ENCODE measurements around the gene PSMD14.
"Not testable (repeated sequence)": the region's sequence is repeated elsewhere in the genome, so short reads cannot be mapped to it uniquely, and the experiment has no call there.

Gene PSMD14

DNA sequence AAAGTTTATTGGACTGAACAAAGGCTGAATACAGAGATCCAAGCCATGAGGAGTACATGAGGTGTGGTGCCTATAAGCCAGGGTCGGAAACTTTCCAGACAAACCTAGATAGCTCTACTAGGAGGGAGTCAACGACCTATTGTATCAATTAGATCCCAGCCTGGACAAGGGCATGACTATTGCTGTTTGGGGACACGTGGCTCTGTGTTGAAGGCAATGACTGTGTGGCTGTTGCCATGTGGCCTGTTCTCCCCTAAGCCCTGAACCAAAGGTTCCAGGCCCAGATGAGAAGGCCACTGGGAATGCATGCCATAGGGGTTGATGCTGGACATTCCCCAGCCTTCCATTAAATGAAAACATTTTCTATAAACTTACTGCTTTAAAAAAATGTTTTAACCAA lies 31.3 kb downstream of the PSMD14 start:
- DNase-seq = not testable (repeated sequence)

DNA sequence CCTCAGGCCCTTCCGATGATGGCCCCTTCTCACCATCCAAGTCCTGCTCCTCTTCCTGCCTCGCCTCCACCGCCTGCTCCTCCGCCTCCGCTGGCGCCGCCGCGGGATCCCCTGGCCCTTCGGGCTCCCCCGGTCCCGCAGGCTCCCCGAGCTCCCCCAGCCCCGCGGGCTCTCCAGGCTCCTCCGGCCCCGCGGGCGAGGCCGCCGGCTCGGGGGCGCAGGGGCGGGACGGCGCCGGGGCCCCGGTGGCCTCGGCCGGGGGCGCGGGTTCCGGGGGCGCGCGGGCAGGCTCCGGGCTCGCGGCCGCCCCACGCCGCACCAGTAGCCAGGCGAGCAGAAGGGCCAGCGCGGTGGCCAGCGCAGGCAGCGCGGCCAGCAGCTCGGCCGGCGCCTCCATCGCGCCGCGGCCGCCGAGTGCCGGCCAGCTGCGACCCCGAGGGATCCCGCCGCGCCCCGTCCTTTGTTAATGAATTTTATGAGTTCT lies 32.7 kb downstream of the PSMD14 start:
- DNase-seq = not testable (repeated sequence)

DNA sequence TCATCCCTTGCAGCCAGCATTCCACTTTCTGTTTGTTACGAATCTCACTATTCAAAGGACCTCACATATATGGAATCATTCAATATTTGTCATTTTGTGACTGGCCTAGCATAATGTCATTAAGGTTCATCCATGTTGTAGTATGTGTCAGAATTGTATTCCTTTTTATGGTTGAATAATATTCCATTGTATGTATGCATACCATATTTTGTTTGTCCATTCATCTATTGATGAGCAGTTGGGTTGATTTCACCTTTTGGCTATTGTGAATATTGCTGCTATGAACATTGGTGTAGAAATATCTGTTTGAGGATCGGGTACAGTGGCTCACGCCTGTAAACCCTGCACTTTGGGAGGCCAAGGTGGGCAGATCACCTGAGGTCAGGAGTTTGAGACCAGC lies 35.0 kb downstream of the PSMD14 start:
- no peak for DNase-seq

DNA sequence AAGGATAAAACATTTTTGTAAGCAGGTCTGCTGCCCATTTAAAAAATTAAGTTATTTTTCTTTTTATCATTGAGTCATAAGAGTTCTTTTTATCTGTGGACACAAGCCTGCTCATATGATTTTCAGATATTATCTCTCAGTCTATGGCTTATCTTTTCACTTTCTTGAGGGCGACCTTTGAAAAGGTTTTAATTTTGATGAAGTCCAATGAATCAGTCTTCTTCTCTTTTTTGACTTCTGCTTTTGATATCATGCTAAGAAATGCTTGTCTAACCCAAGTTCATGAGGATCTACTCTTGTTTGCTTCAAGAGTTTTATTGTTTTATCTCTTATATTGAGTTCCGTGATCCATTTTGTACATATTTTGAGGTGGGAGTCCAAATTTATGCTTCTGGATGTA lies 36.5 kb downstream of the PSMD14 start:
- DNase-seq = no peak

DNA sequence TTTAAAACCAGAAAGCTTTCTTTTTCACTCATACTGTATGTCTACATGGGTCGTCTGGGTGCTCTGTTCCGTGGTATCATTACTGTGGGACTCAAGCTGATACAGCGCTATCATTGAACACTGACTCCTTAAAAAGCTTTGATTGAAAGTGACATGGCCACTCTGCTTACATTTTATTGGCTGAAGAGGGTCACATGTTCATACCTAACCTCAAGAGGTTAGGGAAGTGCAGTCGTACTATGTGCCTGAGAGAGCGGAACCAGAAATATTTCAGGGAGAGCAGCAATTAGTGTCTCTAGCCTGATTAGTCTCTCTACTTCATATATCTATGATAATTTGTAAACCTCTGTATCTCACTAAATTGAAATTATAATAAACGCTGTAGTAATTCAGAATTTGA lies 43.5 kb downstream of the PSMD14 start:
- no peak for DNase-seq

DNA sequence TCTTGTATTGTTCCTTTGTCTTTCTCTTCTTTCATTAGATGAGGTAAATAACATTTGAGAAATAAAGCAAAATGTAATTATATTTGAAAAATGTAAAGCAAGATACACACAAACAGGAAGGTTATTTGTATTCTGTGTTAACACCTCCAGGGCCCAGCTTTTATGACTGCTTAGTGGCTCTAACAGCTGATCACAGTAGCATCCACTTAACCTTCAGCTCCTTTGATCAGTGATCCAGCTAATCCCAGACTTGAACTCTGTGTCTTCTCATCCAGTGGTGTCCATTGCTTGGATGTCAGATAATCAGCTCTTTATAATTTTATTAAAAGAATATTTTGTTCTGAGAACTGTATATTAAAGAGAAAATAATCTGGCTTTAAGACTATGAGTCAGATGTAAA lies 44.5 kb downstream of the PSMD14 start:
- DNase-seq = no peak

DNA sequence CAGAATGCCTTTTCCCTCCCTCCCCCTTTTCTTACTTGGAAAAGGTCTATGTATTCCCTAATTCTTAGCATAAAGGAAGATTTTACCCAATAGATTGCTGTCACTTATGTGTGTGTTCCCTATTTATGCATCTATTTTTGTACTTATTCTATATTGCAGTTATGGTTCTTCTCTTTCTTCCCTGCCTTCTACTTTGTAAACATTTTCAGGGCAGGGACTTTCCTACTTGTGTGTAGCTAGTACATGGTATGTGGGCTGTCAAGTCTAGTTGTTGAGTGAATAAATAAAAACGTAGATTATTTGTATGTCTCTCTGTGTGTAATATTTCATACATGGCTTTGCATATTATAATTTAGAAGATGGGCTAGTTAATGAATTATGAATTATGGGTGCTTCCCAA lies 45.3 kb downstream of the PSMD14 start:
- no peak for DNase-seq

DNA sequence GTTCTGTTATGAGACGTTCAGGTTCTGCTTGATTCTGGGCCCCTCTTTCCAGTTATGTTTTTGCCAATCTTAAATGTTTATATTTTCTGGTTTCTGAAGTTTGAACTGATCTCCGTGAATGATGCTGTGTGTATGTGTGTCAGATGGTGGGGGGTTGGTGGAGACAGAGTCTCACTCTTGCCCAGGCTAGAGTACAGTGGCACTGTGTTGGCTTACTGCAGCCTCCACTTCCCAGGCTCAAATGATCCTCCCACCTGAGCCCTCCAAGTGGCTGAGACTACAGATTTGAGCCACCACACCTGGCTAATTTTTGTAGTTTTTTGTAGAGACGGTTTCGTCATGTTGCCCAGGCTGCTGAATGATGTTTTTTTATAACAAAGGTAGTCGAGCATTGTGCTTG lies 45.9 kb downstream of the PSMD14 start:
- no peak for DNase-seq

DNA sequence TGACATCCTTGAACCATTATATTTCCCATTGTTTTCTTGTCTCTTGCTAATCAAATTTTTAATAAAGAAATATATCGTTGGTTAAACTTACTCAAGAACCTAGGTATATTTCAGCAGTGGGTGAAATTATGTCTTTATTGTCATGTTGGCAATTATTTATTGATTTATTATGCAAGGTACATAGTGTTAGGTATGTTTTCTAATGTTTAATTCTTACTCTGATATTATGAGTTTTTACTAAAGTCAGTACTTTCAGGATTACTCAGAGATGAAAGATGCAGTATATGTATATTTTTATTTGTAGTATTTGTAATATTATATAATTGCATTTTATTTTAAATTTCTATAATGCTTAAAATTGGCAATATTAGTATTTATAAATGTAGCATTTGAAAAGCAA lies 46.9 kb downstream of the PSMD14 start:
- DNase-seq = no peak

DNA sequence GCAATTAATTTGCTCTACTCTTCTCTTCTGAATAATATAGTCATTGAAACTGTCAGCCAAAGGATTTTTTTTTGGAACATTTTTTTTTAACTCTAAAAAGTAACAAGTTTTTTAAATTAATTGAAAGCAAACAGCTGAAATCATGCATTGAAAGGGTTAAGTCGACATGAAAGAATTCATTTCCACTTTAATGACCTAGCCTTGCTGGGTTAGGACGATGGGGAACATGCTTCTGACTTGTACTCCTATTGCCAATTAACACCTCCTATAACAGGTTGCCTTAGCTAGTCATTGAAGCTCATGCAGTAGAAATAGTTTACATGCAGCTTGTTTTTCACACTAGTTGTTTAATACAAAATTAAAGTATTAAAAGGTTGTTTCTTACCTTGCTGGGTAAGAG lies 47.8 kb downstream of the PSMD14 start:
- DNase-seq = no peak

DNA sequence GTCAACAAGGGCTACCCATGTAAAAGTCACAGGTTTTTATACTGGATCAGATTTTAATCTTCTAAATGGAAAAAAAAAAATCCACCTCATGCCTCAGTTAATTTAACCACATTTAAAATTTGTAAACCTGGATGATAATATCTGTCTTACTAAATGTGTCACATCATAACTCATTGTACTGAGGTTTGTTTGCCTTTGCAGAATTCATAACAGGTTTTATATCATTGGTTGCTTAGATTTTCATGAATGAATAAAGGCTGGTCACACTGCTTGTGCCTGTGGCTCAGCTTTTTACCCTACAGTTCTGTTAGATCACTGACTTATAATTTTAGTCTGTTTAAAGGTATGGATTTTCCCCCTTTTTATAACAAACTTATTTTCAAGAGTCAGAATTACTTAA lies 48.9 kb downstream of the PSMD14 start:
- no peak for DNase-seq

DNA sequence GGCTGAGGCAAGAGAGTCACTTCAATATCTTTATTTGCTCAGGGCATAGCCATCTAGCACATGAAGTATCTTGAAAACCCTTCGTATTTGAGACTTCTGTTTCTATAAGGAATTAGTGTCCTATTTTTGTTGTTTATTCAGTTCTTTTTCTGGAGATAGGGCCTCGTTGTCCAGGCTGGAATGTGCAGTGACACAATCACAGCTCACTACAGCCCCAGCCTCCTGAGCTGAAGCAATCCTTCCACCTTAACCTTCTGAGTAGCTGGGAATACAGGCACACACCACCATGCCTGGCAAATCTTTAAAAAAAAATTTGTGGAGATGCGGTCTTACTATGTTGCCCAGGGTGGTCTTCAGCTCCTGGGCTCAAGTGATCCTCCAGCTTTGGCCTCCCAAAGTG lies 50.6 kb downstream of the PSMD14 start:
- DNase-seq = no peak

DNA sequence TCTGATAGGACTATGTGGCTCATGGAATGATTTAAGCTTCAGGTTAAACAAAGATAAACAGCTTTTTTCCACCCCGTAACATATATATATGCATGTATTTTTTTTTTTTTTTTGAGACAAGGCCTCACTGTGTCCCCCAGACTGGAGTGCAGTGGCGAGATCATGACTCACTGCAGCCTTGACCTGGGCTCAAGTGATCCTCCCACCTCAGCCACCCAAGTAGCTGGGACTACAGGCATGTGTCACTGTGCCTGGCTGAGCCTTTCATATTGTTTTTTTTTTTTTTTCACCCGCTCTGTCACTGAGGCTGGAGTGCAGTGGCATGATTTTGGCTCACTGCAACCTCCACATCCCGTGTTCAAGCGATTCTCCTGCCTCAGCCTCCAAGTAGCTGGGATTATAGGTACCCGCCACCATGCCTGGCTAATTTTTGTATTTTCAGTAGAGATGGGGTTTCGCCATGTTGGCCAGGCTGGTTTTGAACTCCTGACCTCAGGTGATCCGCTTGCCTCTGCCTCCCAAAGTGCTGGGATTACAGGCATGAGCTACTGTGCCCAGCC lies 52.0 kb downstream of the PSMD14 start:
- DNase-seq = not testable (repeated sequence)

DNA sequence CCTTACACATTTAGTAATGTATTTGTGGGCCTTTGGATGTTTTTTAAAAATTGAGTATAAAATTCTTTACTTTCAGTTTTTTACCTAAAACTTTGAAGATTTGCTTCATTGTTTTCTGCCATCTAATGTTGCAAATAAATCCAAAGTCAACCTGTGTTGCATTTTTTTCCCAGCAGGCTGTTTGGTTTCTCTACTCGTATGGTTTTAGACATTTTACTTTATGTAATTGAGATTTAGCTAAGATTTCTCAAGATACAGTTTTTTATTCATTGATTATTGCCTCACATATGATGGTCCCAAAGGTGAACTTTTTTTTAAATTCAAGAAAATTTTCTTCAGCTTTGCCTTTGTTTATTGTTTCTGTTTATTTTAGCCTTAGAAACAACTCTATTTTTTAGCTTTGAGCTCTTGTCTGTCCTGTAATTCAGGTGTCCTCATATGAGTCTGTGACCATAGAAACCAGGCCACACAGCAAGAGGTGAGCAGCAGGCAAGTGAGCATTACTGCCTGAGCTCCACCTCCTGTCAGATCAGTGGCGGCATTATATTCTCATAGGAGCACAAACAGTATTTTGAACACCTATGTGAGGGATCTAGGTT lies 54.4 kb downstream of the PSMD14 start:
- no peak for DNase-seq

DNA sequence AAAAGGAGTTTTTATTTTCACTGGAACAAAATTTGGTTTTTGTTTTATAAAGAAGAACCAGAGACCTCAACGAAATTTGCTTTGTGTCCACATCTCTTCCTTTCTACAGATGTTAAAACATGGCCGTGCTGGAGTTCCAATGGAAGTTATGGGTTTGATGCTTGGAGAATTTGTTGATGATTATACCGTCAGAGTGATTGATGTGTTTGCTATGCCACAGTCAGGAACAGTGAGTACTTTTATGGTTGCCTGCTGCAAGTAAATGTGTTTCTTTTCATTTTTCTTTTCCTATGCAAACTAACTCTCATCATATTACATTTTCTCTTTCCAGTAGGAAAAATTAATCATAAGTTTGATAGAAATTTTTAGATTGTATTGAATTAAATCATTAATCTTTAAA lies 59.5 kb downstream of the PSMD14 start:
- no peak for DNase-seq

DNA sequence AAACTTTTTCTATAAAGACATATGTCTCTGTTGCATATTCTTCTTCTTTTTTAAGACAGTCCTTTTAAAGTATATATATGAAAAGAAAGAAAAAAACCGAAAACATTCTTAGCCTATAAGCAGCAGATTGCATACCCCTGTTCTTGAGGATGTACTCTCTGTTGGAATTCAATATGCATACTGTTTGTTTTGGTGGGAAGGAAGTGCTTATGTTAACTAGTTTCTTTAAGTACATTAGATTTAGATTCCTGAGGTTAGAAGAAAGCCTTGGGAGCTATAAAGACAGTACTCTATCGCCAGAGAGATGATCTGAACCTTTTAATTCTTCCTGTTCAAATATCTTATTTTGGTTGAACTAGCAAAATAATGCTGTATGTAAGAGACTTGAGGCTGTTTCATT lies 61.1 kb downstream of the PSMD14 start:
- no peak for DNase-seq

DNA sequence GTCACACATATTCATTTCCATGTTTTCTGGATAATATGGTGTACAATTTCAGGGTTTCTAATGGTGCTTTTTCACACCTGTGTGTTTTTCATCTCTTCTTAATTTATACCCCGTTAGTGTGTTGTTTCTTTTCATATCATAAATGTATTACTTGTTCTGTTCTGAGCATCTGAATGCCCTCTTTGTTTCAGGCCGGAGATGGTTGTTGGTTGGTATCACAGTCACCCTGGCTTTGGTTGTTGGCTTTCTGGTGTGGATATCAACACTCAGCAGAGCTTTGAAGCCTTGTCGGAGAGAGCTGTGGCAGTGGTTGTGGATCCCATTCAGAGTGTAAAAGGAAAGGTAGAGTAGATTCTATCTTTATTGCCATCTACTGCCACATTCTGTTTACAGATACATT lies 62.8 kb downstream of the PSMD14 start:
- no peak for DNase-seq

DNA sequence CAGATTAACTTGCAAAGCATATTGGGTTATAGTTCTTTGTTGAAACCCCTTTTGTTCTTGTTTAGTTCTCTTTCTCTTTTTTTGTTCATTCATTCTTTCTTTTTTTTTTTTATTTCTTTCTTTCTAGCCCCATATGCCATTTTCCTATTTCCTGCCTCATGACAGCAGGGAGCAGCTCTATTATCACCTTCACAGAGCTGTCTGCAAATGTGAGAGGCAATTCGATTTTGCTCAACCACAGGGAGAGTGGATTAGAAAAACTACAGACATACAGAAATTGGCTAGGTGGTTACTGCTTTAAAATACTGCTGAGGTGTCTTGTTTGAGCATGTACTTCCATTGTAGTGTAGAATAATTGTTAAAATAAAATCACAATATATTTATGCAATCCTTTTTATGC lies 63.6 kb downstream of the PSMD14 start:
- no peak for DNase-seq

DNA sequence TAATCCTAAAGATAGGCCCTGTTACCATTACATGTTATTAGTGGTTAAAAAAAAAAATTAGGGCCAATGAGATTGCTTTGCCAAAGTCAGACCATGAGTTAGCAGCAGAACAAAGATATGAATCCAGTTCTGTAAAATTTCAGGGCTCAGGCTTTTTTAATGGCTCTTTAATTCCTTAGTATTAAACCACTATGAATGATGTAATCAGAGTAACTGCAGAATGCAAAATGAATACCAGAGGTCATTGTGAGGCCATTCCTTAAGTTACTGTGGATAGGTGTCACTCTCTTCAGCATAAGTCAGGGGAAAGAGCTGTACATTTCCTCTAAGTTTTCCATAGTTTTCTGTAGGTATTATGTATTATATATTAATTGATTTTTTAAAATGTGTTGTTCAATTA lies 65.7 kb downstream of the PSMD14 start:
- DNase-seq = no peak

DNA sequence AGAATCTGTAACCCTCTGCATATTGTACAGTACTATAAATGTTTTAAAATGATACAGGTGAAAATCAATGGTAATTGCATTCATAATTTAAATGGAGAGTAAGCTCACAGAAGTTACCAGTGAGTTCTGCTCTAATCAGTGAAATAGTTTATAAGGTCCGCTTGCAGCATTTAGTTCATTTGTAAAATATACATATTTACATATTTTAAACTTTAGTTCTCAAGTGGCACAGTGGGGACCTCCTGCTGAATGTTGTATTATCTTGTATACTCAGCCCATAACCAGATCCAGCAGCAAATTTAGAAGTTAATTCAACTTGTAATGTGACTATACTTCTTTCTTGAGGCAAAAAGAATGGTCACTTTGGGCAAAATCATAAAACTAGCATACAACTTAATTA lies 66.2 kb downstream of the PSMD14 start:
- DNase-seq = no peak

DNA sequence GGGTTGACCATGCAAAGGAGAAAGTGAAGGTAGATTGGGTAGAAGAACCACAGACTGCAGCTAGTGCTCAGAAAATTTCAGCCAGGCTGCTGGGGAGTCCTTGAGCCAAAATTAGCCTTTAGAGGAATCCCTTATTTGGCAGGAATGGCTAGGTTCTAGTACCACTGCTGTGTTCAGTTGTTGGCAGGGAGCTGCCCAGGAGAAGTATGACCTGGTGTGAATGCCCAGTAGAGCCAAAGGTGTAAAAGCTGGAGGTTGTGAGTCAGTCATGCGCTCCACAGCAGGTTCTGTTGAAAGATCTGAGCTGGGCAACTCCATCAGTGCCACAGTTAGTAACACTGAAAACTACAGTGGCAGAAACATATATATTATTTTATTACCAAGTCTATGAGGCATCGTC lies 71.5 kb downstream of the PSMD14 start:
- DNase-seq = no peak

DNA sequence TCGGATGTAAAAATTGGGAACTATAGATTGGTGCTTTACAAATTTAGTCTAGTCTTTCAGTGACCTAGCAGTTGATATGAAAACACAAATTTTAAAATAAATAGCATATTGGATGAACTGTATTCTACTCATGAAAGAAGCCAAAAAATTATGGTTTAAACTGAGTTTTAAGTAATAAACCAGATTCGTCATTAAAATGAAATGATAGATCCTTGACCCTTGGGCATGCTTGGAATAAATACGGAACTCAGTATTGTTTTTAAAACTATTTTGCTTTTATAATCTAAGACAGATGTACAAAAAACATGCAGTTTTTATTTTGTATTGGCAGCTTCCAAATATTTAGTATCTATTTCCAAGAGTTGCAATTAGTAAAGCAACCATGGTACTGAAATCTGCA lies 73.3 kb downstream of the PSMD14 start:
- DNase-seq = no peak

DNA sequence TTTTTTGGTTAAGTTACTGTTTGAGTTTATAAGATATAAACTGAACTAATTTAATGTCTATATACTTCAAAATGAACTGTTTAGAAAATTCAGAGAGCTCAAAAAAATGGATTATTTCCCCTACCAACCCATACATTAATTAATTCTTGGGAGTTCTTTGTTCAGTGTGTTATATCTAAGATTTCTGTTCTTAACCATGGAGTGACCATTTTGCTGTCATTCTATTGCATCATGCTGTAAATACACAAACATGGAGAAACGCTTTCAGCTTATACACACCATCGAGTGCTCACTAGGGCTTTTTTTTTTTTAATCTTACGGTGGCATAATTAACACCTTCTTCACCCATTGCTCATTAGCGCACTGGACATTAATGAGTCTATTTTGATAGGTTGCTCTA lies 74.5 kb downstream of the PSMD14 start:
- DNase-seq = no peak

DNA sequence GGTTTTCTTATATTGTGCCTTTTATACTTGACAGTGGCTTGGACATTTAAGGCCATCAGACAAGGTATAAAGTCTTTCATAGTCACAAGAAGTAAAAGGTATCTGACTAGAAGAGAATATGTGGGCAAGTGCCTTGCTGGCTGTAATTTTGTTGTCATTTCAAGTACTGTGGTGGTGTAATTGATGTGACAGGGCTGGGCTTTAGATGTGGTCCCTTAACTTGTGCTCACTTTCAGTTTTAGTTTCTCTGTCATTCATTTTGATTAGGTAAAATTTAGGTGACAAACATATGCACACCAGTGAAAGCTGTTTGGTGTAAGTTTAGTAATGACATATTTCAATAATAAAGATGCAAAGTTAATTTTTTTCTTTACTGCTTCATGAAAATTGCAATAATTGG lies 76.6 kb downstream of the PSMD14 start:
- DNase-seq = no peak

DNA sequence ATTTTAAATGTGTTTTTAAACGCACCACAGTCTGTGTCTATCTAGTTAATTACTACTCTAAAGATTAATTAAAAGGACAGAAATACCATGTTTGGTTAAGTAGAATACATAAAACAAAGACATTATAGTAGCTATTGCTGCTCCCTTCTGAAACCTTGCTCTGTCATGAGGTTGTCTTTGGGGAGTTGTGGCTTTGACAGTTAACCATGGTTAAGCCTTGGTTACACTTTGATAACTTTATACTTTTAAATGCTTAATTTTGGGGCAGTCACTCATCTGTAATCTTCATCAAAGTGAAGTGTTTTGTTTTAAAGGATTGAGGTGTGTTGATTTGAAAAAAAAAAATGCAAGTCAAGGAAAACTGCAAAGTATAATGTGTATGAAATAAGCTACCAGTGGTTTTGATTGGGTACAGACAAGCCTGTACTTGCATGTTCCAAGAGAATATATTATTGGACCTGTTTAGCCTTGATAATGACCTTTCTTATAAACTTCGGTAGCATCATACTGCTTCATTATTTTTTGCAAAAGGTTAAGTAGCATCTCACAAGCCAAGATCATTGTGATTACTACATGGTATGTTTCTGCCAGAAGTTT lies 78.1 kb downstream of the PSMD14 start:
- DNase-seq = no peak
